H9 (cell line): ENCODE data around the gene COX5A. TPM values are rescaled to one million over a fixed set of nuclear protein-coding genes. Genes with fewer than 3 reads are reported as not detected.

Experiments used
- DNase-seq: peaks from one replicate; pipeline ENCODE4 v3.0.0-alpha.2; 2017
- H2AFZ ChIP-seq: one replicate; pipeline ENCODE4 v1.6.1; 2013; ENCODE audit warnings: mild to moderate bottlenecking, low read length, control low read depth, moderate library complexity
- H2AK5ac ChIP-seq: 2 replicates; pipeline ENCODE4 v1.6.1; 2013; ENCODE audit warnings: low read length, control low read depth, mixed read lengths; ENCODE audit not compliant: insufficient read length
- H2BK120ac ChIP-seq: one replicate; pipeline ENCODE4 v1.6.1; 2013; ENCODE audit warnings: low read depth, mild to moderate bottlenecking, low read length, control low read depth, inconsistent platforms; ENCODE audit not compliant: poor library complexity, severe bottlenecking
- H2BK12ac ChIP-seq: 2 replicates; pipeline ENCODE4 v1.6.1; 2013; ENCODE audit warnings: low read length, control low read depth, mixed read lengths, low read depth; ENCODE audit not compliant: insufficient read length
- H2BK15ac ChIP-seq: 2 replicates; pipeline ENCODE4 v1.6.1; 2013; ENCODE audit warnings: low read depth, low read length, control low read depth
- H2BK20ac ChIP-seq: one replicate; pipeline ENCODE4 v1.6.1; 2013; ENCODE audit warnings: low read depth, mild to moderate bottlenecking, low read length, control low read depth, inconsistent platforms; ENCODE audit not compliant: poor library complexity, severe bottlenecking
- H2BK5ac ChIP-seq: 2 replicates; pipeline ENCODE4 v1.6.1; 2013; ENCODE audit warnings: low read length, control low read depth, mixed read lengths; ENCODE audit not compliant: insufficient read length
- H3K14ac ChIP-seq: 2 replicates; pipeline ENCODE4 v1.6.1; 2013; ENCODE audit warnings: low read length, control low read depth; ENCODE audit not compliant: insufficient read depth
- H3K18ac ChIP-seq: 2 replicates; pipeline ENCODE4 v1.6.1; 2013; ENCODE audit warnings: low read depth, mild to moderate bottlenecking, mixed read lengths, low read length, control low read depth; ENCODE audit not compliant: insufficient read length
- H3K23ac ChIP-seq: 2 replicates; pipeline ENCODE4 v1.6.1; 2013; ENCODE audit warnings: low read length, control low read depth, mixed read lengths, low read depth; ENCODE audit not compliant: insufficient read length
- H3K23me2 ChIP-seq: 2 replicates; pipeline ENCODE4 v1.6.1; 2013; ENCODE audit warnings: low read depth, mild to moderate bottlenecking, mixed read lengths, low read length, control low read depth; ENCODE audit not compliant: insufficient read length, poor library complexity, severe bottlenecking
- H3K27ac ChIP-seq: 2 replicates; pipeline ENCODE4 v1.5.1; 2013; ENCODE audit warnings: low read length, control low read depth, mixed read lengths, low read depth; ENCODE audit not compliant: insufficient read length
- H3K27me3 ChIP-seq: 2 replicates; pipeline ENCODE4 v1.6.1; 2013; ENCODE audit warnings: low read length, control low read depth, inconsistent platforms; ENCODE audit not compliant: insufficient read depth
- H3K4ac ChIP-seq: 2 replicates; pipeline ENCODE4 v1.6.1; 2013; ENCODE audit warnings: low read depth, mild to moderate bottlenecking, control low read depth, inconsistent platforms, low read length, moderate library complexity
- H3K4me1 ChIP-seq: 2 replicates; pipeline ENCODE4 v1.6.1; 2013; ENCODE audit warnings: low read length, control low read depth, inconsistent platforms; ENCODE audit not compliant: insufficient read depth
- H3K4me2 ChIP-seq: 2 replicates; pipeline ENCODE4 v1.6.1; 2013; ENCODE audit warnings: low read length, control low read depth, mixed read lengths; ENCODE audit not compliant: insufficient read length, insufficient read depth
- H3K56ac ChIP-seq: 2 replicates; pipeline ENCODE4 v1.6.1; 2013; ENCODE audit warnings: low read depth, mild to moderate bottlenecking, mixed read lengths, low read length, control low read depth; ENCODE audit not compliant: insufficient read length
- H3K79me1 ChIP-seq: 2 replicates; pipeline ENCODE4 v1.6.1; 2013; ENCODE audit warnings: low read depth, mild to moderate bottlenecking, moderate library complexity, low read length, control low read depth, inconsistent platforms; ENCODE audit not compliant: insufficient read depth, poor library complexity, severe bottlenecking
- H3K79me2 ChIP-seq: 2 replicates; pipeline ENCODE4 v1.6.1; 2013; ENCODE audit warnings: low read length, control low read depth, inconsistent platforms; ENCODE audit not compliant: insufficient read depth
- H3K9ac ChIP-seq: 2 replicates; pipeline ENCODE4 v1.6.1; 2013; ENCODE audit warnings: low read length, control low read depth, mixed read lengths; ENCODE audit not compliant: insufficient read length; ENCODE audit errors: extremely low read depth
- H3K9me3 ChIP-seq: one replicate; pipeline ENCODE4 v1.6.1; 2013; ENCODE audit warnings: low read depth, low read length, inconsistent platforms; ENCODE audit not compliant: control insufficient read depth
- H3T11ph ChIP-seq: one replicate; pipeline ENCODE4 v1.6.1; 2013; ENCODE audit warnings: mild to moderate bottlenecking, low read length, control low read depth, inconsistent platforms
- H4K20me1 ChIP-seq: one replicate; pipeline ENCODE4 v1.6.1; 2013; ENCODE audit not compliant: control insufficient read depth, insufficient read length, insufficient read depth
- H4K5ac ChIP-seq: 2 replicates; pipeline ENCODE4 v1.6.1; 2013; ENCODE audit warnings: low read depth, mild to moderate bottlenecking, mixed read lengths, low read length, control low read depth; ENCODE audit not compliant: insufficient read length
- H4K8ac ChIP-seq: replicated peaks from 2 replicates; pipeline ENCODE4 v1.6.1; 2013; ENCODE audit warnings: low read length, control low read depth, mixed read lengths, low read depth; ENCODE audit not compliant: insufficient read length
- H4K91ac ChIP-seq: 2 replicates; pipeline ENCODE4 v1.6.1; 2013; ENCODE audit warnings: low read depth, mild to moderate bottlenecking, moderate library complexity, mixed read lengths, low read length, control low read depth; ENCODE audit not compliant: insufficient read length
- H3K27ac Mint-ChIP-seq, 3 experiments: 2 replicates in 2 of 3; 3 replicates in 1 of 3; pipeline ENCODE4 v1.8.0; 2020 to 2021; ENCODE audit warnings: mixed read lengths in 3 of 3, mild to moderate bottlenecking in 1 of 3, moderate library complexity in 1 of 3
- H3K27me3 Mint-ChIP-seq: 2 replicates; pipeline ENCODE4 v1.8.0; 2021; ENCODE audit warnings: low read depth, mild to moderate bottlenecking, moderate library complexity, mixed read lengths
- H3K36me3 Mint-ChIP-seq, 3 experiments: 2 replicates in 2 of 3; 3 replicates in 1 of 3; pipeline ENCODE4 v1.8.0; 2020 to 2021; ENCODE audit warnings: low read depth in 3 of 3, mixed read lengths in 3 of 3; ENCODE audit not compliant: insufficient read depth in 1 of 3
- H3K4me1 Mint-ChIP-seq, 2 experiments: 2 replicates each; pipeline ENCODE4 v1.8.0; 2020; ENCODE audit warnings: mixed read lengths in 2 of 2
- H3K4me3 Mint-ChIP-seq, 2 experiments: 2 replicates in 1 of 2; 3 replicates in 1 of 2; pipeline ENCODE4 v1.8.0; 2020 to 2021; ENCODE audit warnings: mild to moderate bottlenecking in 2 of 2, mixed read lengths in 2 of 2, moderate library complexity in 1 of 2
- H3K9me3 Mint-ChIP-seq, 2 experiments: 2 replicates in 1 of 2; 3 replicates in 1 of 2; pipeline ENCODE4 v1.8.0; 2020; ENCODE audit warnings: mild to moderate bottlenecking in 2 of 2, mixed read lengths in 2 of 2, moderate library complexity in 1 of 2
- CTCF ChIP-seq: fragments of 200-600 bp; sonication (generic); conservative IDR thresholded peaks from 3 replicates; pipeline ENCODE4 v1.8.0; 2021; ENCODE audit warnings: antibody characterized with exemption, mild to moderate bottlenecking
- WGBS: extraction: QIAGEN DNeasy Blood & Tissue Kit; methylation state at CpG from one replicate; pipeline ENCODE4 v1.1.7; 2013; ENCODE audit warnings: missing lambda C conversion rate, low lambda C conversion rate, mixed read lengths; ENCODE audit not compliant: insufficient read length; ENCODE audit errors: extremely low coverage; 5-methylcytosine and 5-hydroxymethylcytosine counted together
- total RNA-seq: library from RNA; stranded (reverse); gene quantifications from 2 replicates; pipeline ENCODE4 v1.2.1, GENCODE V29; 2021

The COX5A gene
- total RNA-seq, 1 experiment from 2014 or later = 331 TPM

- DNase-seq = no peak
- H3K9me3 Mint-ChIP-seq = no peaks in the 10 kb centered on the region
- Histone ChIP-seq H3K23ac (no peak overlapping the region), H3K79me1 (no peaks in the 10 kb centered on the region), H3T11ph (no peak overlapping the region), H3K4me2 (peak overlapping the region; percentile 72), H4K91ac (no peak overlapping the region), H2BK20ac (no peak overlapping the region), H3K4me1 (no peaks in the 10 kb centered on the region; the same call in 1 of the 2 replicates), H4K5ac (no peak overlapping the region), H3K14ac (no peak overlapping the region), H3K18ac (no peak overlapping the region), H3K9ac (no peak overlapping the region), H2BK5ac (no peak overlapping the region), H2BK120ac (no peak overlapping the region), H2BK15ac (no peak overlapping the region), H2AFZ (no peak overlapping the region), H4K8ac (no peak overlapping the region), H3K27me3 (peaks cover 11% of the 10 kb centered on the region; the same call in 1 of the 2 replicates), H2AK5ac (no peak overlapping the region), H3K56ac (no peak overlapping the region), H4K20me1 (no peaks in the 10 kb centered on the region), H3K23me2 (peaks cover 34% of the 10 kb centered on the region), H3K4ac (no peak overlapping the region), H3K9me3 (no peaks in the 10 kb centered on the region), H2BK12ac (no peak overlapping the region), H3K27ac (no peak overlapping the region), H3K79me2 (peaks cover 3% of the 10 kb centered on the region; the same call in 1 of the 2 replicates)
- peaks cover 48% of the 10 kb centered on the region for H3K27me3 Mint-ChIP-seq
- H3K4me3 Mint-ChIP-seq = peak overlapping the region; percentile 67 to 92
- peaks cover 33 to 44% of the 10 kb centered on the region in 2 experiments for H3K4me1 Mint-ChIP-seq
- no peak for TF ChIP-seq CTCF
- WGBS = no CpG with 5 or more reads among the region's 8 CpGs
- peaks cover 0 to 2% (median 0%) of the 10 kb centered on the region in 3 experiments; a peak in 2 of 7 replicates for H3K36me3 Mint-ChIP-seq
- no peak overlapping the region for H3K27ac Mint-ChIP-seq
Observed at GRCh38 chr15:74955017-74955416, 17.1 kb upstream of the COX5A start.
